ENCODE measurements around the gene PDPR.

GRCh38 chr16:70162041-70162451 is 47.9 kb downstream of the PDPR start:
- TF ChIP-seq CTCF (conservative IDR thresholded peaks at IDR 0.05 in 1 of 2, IDR thresholded peaks at IDR 0.05 in 1 of 2; ENCODE audit: low read depth in 1 of 2, low read length in 2 of 2) (no peak), EZH2 (IDR thresholded peaks at IDR 0.05; ENCODE audit: low read length, missing control alignments) (no peak)

Data from fibroblast of lung (primary cell).